AG08395 (cell line): ENCODE measurements around the gene RNASEH2A.

ENCODE experiments used
- DNase-seq: peaks from one replicate; pipeline ENCODE4 v3.0.0; 2012; ENCODE audit warnings: mixed read lengths, low spot score

The RNASEH2A gene

GRCh38 chr19:12806242-12807081, at the start of gene RNASEH2A:
Gene RNASEH2A, plus strand, starts transcription at chr19:12806584. Its CDS starts 90 bp downstream, at chr19:12806674.
- DNase-seq: peak; percentile 97

- peak; percentile 87 for DNase-seq
These were observed 48.7 kb upstream of the RNASEH2A start for GRCh38 chr19:12757544-12758274.

- no peak for DNase-seq
These were observed 46.7 kb upstream of the RNASEH2A start for GRCh38 chr19:12759686-12760085.

GRCh38 chr19:12763100-12763499, 43.3 kb upstream of the RNASEH2A start:
- DNase-seq: no peak

GRCh38 chr19:12764698-12765097, 41.7 kb upstream of the RNASEH2A start:
- DNase-seq: no peak

GRCh38 chr19:12766051-12766521, 40.3 kb upstream of the RNASEH2A start:
- DNase-seq: peak; percentile 64

GRCh38 chr19:12767150-12767549, 39.2 kb upstream of the RNASEH2A start:
- DNase-seq: no peak

GRCh38 chr19:12767666-12768065, 38.7 kb upstream of the RNASEH2A start:
- no peak for DNase-seq

- no peak for DNase-seq
These were observed 36.7 kb upstream of the RNASEH2A start for GRCh38 chr19:12769689-12770088.

- no peak for DNase-seq
These were observed 35.5 kb upstream of the RNASEH2A start for GRCh38 chr19:12770922-12771321.

- no peak for DNase-seq
These were observed 34.1 kb upstream of the RNASEH2A start for GRCh38 chr19:12772323-12772722.

- DNase-seq: peak; percentile 72
These were observed 32.8 kb upstream of the RNASEH2A start for GRCh38 chr19:12773571-12773970.

- DNase-seq: no peak
These were observed 31.5 kb upstream of the RNASEH2A start, which contains the start of gene HOOK2 for GRCh38 chr19:12774588-12775555. Gene HOOK2, minus strand, starts transcription at chr19:12775552. Its CDS starts 103 bp downstream, at chr19:12775449.

GRCh38 chr19:12777217-12778016, 29.0 kb upstream of the RNASEH2A start:
- peak; percentile 75 for DNase-seq

GRCh38 chr19:12778017-12778904, 28.1 kb upstream of the RNASEH2A start:
- peak; percentile 66 for DNase-seq

GRCh38 chr19:12778905-12779161, 27.6 kb upstream of the RNASEH2A start:
- no peak for DNase-seq

- DNase-seq: peak; percentile 41
These were observed 27.0 kb upstream of the RNASEH2A start for GRCh38 chr19:12779162-12779993.

GRCh38 chr19:12782174-12782423, 24.3 kb upstream of the RNASEH2A start:
- DNase-seq: no peak
